Stimulated activated CD4-positive, alpha-beta T cell treated with anti-CD3 and anti-CD28 coated beads, Interleukin-15, amount 100 ng/mL, for 48 hours (primary cell): Measurements from ENCODE around the gene GAL3ST3.
"Not testable (repeated sequence)": the region's sequence is repeated elsewhere in the genome, so short reads cannot be mapped to it uniquely, and the experiment has no call there.

Experiments used
- DNase-seq, 2 donors: peaks; one replicate each; pipeline ENCODE4 v3.0.0-alpha.2; 2020; ENCODE audit warnings: low read depth in 2 of 2

The GAL3ST3 gene

GRCh38 chr11:66048547-66049323 lies at the start of gene GAL3ST3:
Gene GAL3ST3 (minus strand): TSS chr11:66049161. CDS start chr11:66045415, 3,746 bp downstream.
- no peak for DNase-seq

- DNase-seq: not testable (repeated sequence)
Measured at GRCh38 chr11:66092125-66092524, 43.2 kb upstream of the GAL3ST3 start.

- no peak for DNase-seq
Measured at GRCh38 chr11:66090288-66090687, 41.3 kb upstream of the GAL3ST3 start.

GRCh38 chr11:66089067-66089466 lies 40.1 kb upstream of the GAL3ST3 start:
- no peak for DNase-seq

- DNase-seq: no peak
Measured at GRCh38 chr11:66087148-66087908, 38.4 kb upstream of the GAL3ST3 start.

- no peak for DNase-seq
Measured at GRCh38 chr11:66084821-66085475, 36.0 kb upstream of the GAL3ST3 start.

- DNase-seq: no peak
Measured at GRCh38 chr11:66083767-66084166, 34.8 kb upstream of the GAL3ST3 start.

GRCh38 chr11:66082946-66083698 lies 34.2 kb upstream of the GAL3ST3 start:
- DNase-seq: no peak

- DNase-seq: peak in 1 of 2 donors; percentile 51
Measured at GRCh38 chr11:66081505-66081904, 32.5 kb upstream of the GAL3ST3 start.

- DNase-seq: peak; percentile 48 to 49
Measured at GRCh38 chr11:66080055-66080817, 31.3 kb upstream of the GAL3ST3 start.

GRCh38 chr11:66078949-66079348 lies 30.0 kb upstream of the GAL3ST3 start:
- not testable (repeated sequence) for DNase-seq

- no peak for DNase-seq
Measured at GRCh38 chr11:66077927-66078326, 29.0 kb upstream of the GAL3ST3 start.

- no peak for DNase-seq
Measured at GRCh38 chr11:66076561-66076960, 27.6 kb upstream of the GAL3ST3 start.

GRCh38 chr11:66075273-66075672 lies 26.3 kb upstream of the GAL3ST3 start:
- no peak for DNase-seq

GRCh38 chr11:66073669-66074068 lies 24.7 kb upstream of the GAL3ST3 start:
- DNase-seq: no peak

- no peak for DNase-seq
Measured at GRCh38 chr11:66072518-66072917, 23.6 kb upstream of the GAL3ST3 start.

- DNase-seq: no peak
Measured at GRCh38 chr11:66072081-66072480, 23.1 kb upstream of the GAL3ST3 start.

GRCh38 chr11:66071381-66071801 lies 22.4 kb upstream of the GAL3ST3 start:
- DNase-seq: no peak

GRCh38 chr11:66070604-66071380 lies 21.8 kb upstream of the GAL3ST3 start:
- DNase-seq: no peak
